A549 treated with CORT108297 at 1 μM for 4 hours (cell line): ENCODE data around the gene PDCD4. TPM values are rescaled to one million over a fixed set of nuclear protein-coding genes. Genes with fewer than 3 reads are reported as not detected.

Experiments used
- total RNA-seq: library from RNA; stranded (reverse); fragments of 200-300 nt; extraction: Qiagen RNA extraction; gene quantifications from 5 replicates; pipeline ENCODE4 v1.2.3, GENCODE V29; 2022

The PDCD4 gene
- total RNA-seq, result 28.9 to 35.0 TPM (median 29.4 TPM) in 5 replicates

GRCh38 chr10:110871298-110872084 lies at the start of gene PDCD4:
Gene PDCD4, plus strand, starts transcription at chr10:110871928. Its CDS starts 4,100 bp downstream, at chr10:110876028.

DNA sequence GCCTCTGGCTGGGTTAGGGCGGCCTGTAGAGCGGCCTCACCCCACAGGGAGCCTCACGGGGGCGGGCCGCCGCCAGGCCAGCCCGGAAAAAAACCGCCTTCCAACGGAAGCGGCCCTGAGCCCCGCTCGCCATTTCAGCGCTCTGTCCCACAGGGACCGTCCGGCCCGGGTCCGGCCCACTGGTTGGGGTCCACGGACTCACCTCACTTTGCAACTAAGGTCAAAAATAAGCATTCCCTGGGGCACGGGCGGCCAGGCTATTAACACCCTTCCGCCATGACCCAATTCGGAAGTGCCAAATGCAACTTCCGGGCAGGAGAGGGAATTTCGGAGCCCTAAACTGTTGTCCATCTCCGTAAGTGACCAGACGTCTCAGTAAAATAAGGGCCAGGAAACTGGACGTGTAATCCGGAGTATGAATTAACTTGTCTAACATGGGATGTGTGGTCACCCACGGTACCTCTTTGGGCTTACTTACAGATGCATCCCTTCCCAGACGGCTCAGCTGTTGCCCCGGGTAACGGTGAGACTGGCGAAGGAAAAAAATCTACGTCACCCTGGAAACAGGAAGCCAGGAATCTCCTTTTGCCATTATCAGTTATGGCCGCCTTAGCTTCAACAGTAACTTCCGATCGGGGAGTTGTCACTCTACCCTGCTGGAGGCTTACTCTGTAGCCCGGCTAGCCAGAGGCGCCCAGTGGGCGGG lies 47.1 kb downstream of the PDCD4 start, which contains the start of gene BBIP1:
TSS of gene BBIP1 (minus strand) at position 538 of the 706 bp plus-strand sequence. CDS start 1,023 bp downstream, outside the sequence.

DNA sequence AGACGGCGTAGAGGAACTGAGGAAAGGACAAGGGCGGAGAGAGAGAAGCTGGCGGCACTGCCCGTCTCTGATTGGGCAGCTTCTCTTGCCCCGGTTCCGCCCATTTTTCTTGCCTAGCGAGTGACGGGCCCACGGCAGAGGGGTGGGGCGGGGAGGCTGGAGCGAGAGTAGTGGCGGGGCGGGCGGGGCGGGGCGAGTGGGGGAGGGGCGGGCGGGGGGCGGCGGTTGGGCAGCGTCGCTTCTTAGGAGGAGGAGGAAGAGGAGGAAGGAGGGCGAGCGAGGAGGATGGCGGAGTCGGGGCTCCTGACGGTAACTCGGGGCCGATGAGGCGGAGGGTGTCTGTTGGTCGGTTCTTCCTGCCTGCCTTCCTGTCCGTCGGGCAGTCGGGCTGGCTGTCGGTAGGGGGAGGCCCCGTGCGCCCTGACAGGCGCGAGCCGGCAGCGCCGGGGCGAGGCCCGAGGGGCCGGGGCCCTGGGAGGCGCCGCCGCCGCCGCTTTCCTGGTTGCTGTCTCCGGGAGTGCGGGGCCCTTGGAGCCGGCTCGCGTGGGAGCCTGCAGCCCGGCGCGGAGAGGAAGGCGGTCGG lies 47.7 kb downstream of the PDCD4 start, which contains the start of gene SHOC2:
TSS of gene SHOC2 (plus strand) at position 256 of the 583 bp plus-strand sequence. CDS start 44,755 bp downstream, outside the sequence.

Other genes starting within 250 kb of the PDCD4 start
- gene RBM20, start 227.6 kb upstream of the PDCD4 start, total RNA-seq, result 1.1 to 1.7 TPM (median 1.5 TPM) in 5 replicates
- 31.0 to 44.9 TPM (median 34.7 TPM) in 5 replicates for gene BBIP1, start 47.3 kb downstream of the PDCD4 start, total RNA-seq
- gene SHOC2, start 47.7 kb downstream of the PDCD4 start, total RNA-seq, result 14.4 to 24.1 TPM (median 17.5 TPM) in 5 replicates
- gene ADRA2A, start 205.1 kb downstream of the PDCD4 start, total RNA-seq, result 0.02 to 0.05 TPM (median 0.03 TPM) in 4 of 5 replicates, not detected in the other